K562 (cell line): Measurements from ENCODE around the gene PNMT. TPM values are rescaled to one million over a fixed set of nuclear protein-coding genes. Genes with fewer than 3 reads are reported as not detected.

ENCODE experiments used
- ATF4 ChIP-seq: fragments of 450-650 bp; formaldehyde crosslinking; IDR thresholded peaks from 2 replicates; pipeline ENCODE4 v1.4.0; 2022; ENCODE audit warnings: mild to moderate bottlenecking, moderate library complexity
- BMI1 ChIP-seq: fragments of 150-350 bp; IDR thresholded peaks from 2 replicates; pipeline ENCODE4 v1.6.1; 2014; ENCODE audit warnings: low read length
- CREM ChIP-seq: IDR thresholded peaks from 2 replicates; pipeline ENCODE4 v1.6.1; 2014; ENCODE audit warnings: antibody characterized with exemption, low read depth
- ELF4 ChIP-seq: fragments of 450-650 bp; formaldehyde crosslinking; IDR thresholded peaks from 2 replicates; pipeline ENCODE4 v1.4.0; 2022; ENCODE audit warnings: missing genetic modification characterization
- ELK1 ChIP-seq: sonication (generic); formaldehyde crosslinking; IDR thresholded peaks from 2 replicates; pipeline ENCODE4 v1.8.1; 2022; ENCODE audit warnings: missing genetic modification reagents
- ETS2 ChIP-seq: IDR thresholded peaks from 2 replicates; pipeline ENCODE4 v1.6.1; 2016; ENCODE audit warnings: borderline replicate concordance, missing genetic modification characterization, mild to moderate bottlenecking, moderate library complexity, missing compliant biosample characterization; ENCODE audit not compliant: poor library complexity, severe bottlenecking
- GABPB2 ChIP-seq: fragments of 250-450 bp; sonication (Bioruptor Pico); conservative IDR thresholded peaks from 2 replicates; pipeline ENCODE4 v1.5.1; 2021; ENCODE audit warnings: mild to moderate bottlenecking
- GTF2B ChIP-seq: IDR thresholded peaks from 2 replicates; pipeline ENCODE4 v1.6.1; 2011; ENCODE audit not compliant: insufficient read length; ENCODE audit errors: extremely low read depth
- HDAC1 ChIP-seq, 2 experiments: fragments of 450-650 bp; IDR thresholded peaks; 2 replicates each; pipeline ENCODE4 v1.6.1; 2016 to 2017; ENCODE audit warnings: inconsistent platforms in 1 of 2, mild to moderate bottlenecking in 1 of 2, moderate library complexity in 1 of 2
- HNRNPUL1 ChIP-seq: fragments of 200-400 bp; formaldehyde crosslinking; IDR thresholded peaks from 2 replicates; pipeline ENCODE4 v1.6.1; 2017; ENCODE audit warnings: low read length
- KAT8 ChIP-seq: fragments of 450-650 bp; IDR thresholded peaks from 2 replicates; pipeline ENCODE4 v1.6.1; 2016; ENCODE audit warnings: low read depth, mild to moderate bottlenecking
- KLF6 ChIP-seq: fragments of 250-450 bp; sonication (Bioruptor Pico); IDR thresholded peaks from 2 replicates; pipeline ENCODE4 v1.4.0; 2020; ENCODE audit warnings: mild to moderate bottlenecking, moderate library complexity, borderline replicate concordance
- NFRKB ChIP-seq: fragments of 450-650 bp; IDR thresholded peaks from 2 replicates; pipeline ENCODE4 v1.6.1; 2016; ENCODE audit warnings: low read depth
- POLR2AphosphoS2 ChIP-seq: IDR thresholded peaks from 2 replicates; pipeline ENCODE4 v1.6.1; 2012; ENCODE audit warnings: low read length, improper control_type of control experiment
- POLR2B ChIP-seq: fragments of 450-650 bp; IDR thresholded peaks from 2 replicates; pipeline ENCODE4 v1.6.1; 2018; ENCODE audit warnings: low read depth; ENCODE audit not compliant: partially characterized antibody
- PTBP1 ChIP-seq: fragments of 200-400 bp; formaldehyde crosslinking; IDR thresholded peaks from 2 replicates; pipeline ENCODE4 v1.6.1; 2017; ENCODE audit warnings: low read depth, low read length
- RNF2 ChIP-seq: sonication (generic); IDR thresholded peaks from 2 replicates; pipeline ENCODE4 v1.6.1; 2016
- SMARCA5 ChIP-seq: fragments of 450-650 bp; IDR thresholded peaks from 2 replicates; pipeline ENCODE4 v1.6.1; 2016
- SMC3 ChIP-seq: conservative IDR thresholded peaks from 2 replicates; pipeline ENCODE4 v1.6.1; 2011; ENCODE audit warnings: low read depth, low read length, improper control_type of control experiment; ENCODE audit not compliant: insufficient read depth
- TCF7 ChIP-seq: sonication (generic); IDR thresholded peaks from 2 replicates; pipeline ENCODE4 v1.6.1; 2016; ENCODE audit warnings: antibody characterized with exemption, borderline replicate concordance
- ZBTB7A ChIP-seq: IDR thresholded peaks from 2 replicates; pipeline ENCODE4 v1.6.1; 2011; ENCODE audit warnings: low read depth, mild to moderate bottlenecking, low read length, moderate library complexity, borderline replicate concordance; ENCODE audit not compliant: control insufficient read depth
- ZC3H8 ChIP-seq: fragments of 450-650 bp; IDR thresholded peaks from 2 replicates; pipeline ENCODE4 v1.6.1; 2017
- ZKSCAN3 ChIP-seq: fragments of 250-450 bp; sonication (Bioruptor Pico); IDR thresholded peaks from 2 replicates; pipeline ENCODE4 v1.4.0; 2020
- ZNF311 ChIP-seq: fragments of 250-450 bp; sonication (Bioruptor Pico); IDR thresholded peaks from 2 replicates; pipeline ENCODE4 v1.4.0; 2020; ENCODE audit warnings: mild to moderate bottlenecking, moderate library complexity
- ZNF324 ChIP-seq: fragments of 250-450 bp; sonication (Bioruptor Pico); IDR thresholded peaks from 2 replicates; pipeline ENCODE4 v1.4.0; 2020; ENCODE audit warnings: mild to moderate bottlenecking
- ZNF766 ChIP-seq: fragments of 200-800 bp; sonication (Bioruptor generic); conservative IDR thresholded peaks from 2 replicates; pipeline ENCODE4 v1.6.1; 2016; ENCODE audit warnings: missing genetic modification characterization, missing compliant biosample characterization
- ZNF785 ChIP-seq: fragments of 250-450 bp; sonication (Bioruptor Pico); IDR thresholded peaks from 2 replicates; pipeline ENCODE4 v1.4.0; 2020; ENCODE audit warnings: mild to moderate bottlenecking
- ZNF830 ChIP-seq: fragments of 250-450 bp; sonication (Bioruptor Pico); IDR thresholded peaks from 2 replicates; pipeline ENCODE4 v1.5.0; 2021; ENCODE audit warnings: mild to moderate bottlenecking
- ZSCAN29 ChIP-seq: fragments of 450-650 bp; IDR thresholded peaks from 2 replicates; pipeline ENCODE4 v1.6.1; 2017
- polyA plus RNA-seq, 8 experiments: library from polyadenylated mRNA; depleted of rRNA in 4 of 8; stranded (reverse) in 5 of 8; unstranded in 3 of 8; fragments of >200 nt; fragmentation: Nextera tagmentation in 2 of 8; fragmentation: Illumina TruSeq in 1 of 8; extraction: Ambion mirVana in 2 of 8; extraction: Trizol in 1 of 8; gene quantifications; 2 replicates each; pipeline versions ENCODE4 v1.2.1 to v1.2.3, GENCODE V29; 2011 to 2014; ENCODE audit warnings: inconsistent platforms in 1 of 8, missing spikeins in 1 of 8
- total RNA-seq, 7 experiments: library from RNA; depleted of rRNA in 6 of 7; stranded (reverse); fragments of >200 nt in 6 of 7; fragmentation: Illumina TruSeq in 2 of 7; extraction: Trizol in 2 of 7; gene quantifications; 2 replicates each; pipeline versions ENCODE4 v1.2.1 to v1.2.3, GENCODE V29; 2011 to 2021; ENCODE audit warnings: low replicate concordance in 1 of 7

Gene PNMT
- total and polyA plus RNA-seq, 9 of the 15 experiments (the other 6 are each of a cell fraction or from before 2014, with no cell fraction given), result 0.55 to 18.1 (median 5.8) TPM

- TF ChIP-seq ELK1 (CRISPR knock-in tag) (no peak), GABPB2 (CRISPR knock-in tag) (no peak), ATF4 (CRISPR knock-in tag) (no peak), KAT8 (no peak), KLF6 (peak; percentile 89; the same call in 1 of the 2 replicates), CREM (peak; percentile 70; the same call in 1 of the 2 replicates), SMC3 (no peak), ZNF324 (CRISPR knock-in tag) (no peak), PTBP1 (no peak), POLR2AphosphoS2 (no peak), POLR2B (peak; percentile 15), ZNF785 (no peak), ETS2 (no peak), TCF7 (no peak), RNF2 (peak; percentile 98), ZNF766 (no peak), BMI1 (no peak), ZBTB7A (peak; percentile 95), GTF2B (no peak), HDAC1 (IDR thresholded peaks at IDR 0.05) (peak in 1 of 2 experiments; percentile 41; a peak in 2 of 4 replicates), ZKSCAN3 (CRISPR knock-in tag) (no peak), ZC3H8 (no peak), NFRKB (peak; percentile 47; the same call in 1 of the 2 replicates), SMARCA5 (no peak), ZSCAN29 (peak; percentile 18; the same call in 1 of the 2 replicates), ZNF830 (CRISPR knock-in tag) (peak; percentile 62; the same call in 1 of the 2 replicates), HNRNPUL1 (no peak), ZNF311 (no peak), ELF4 (CRISPR knock-in tag) (no peak)
These were observed 850 bp upstream of the PNMT start (continued) for GRCh38 chr17:39667262-39667944.
